T-helper 2 cell treated with Interferon-gamma antibody and Interleukin-4, amounts not matched to agents 5 μg/mL and 100 μg/mL, for 36 hours (primary cell): ENCODE results near the gene NINJ2.
A peak's percentile ranks its signal among the peaks of the same experiment; 100 is the strongest.

ENCODE experiments used
- DNase-seq: peaks from one replicate; pipeline ENCODE4 v3.0.0; 2021; ENCODE audit warnings: low spot score
- H3K27ac Mint-ChIP-seq: one replicate; pipeline ENCODE4 v1.8.0; 2021; ENCODE audit warnings: mild to moderate bottlenecking, mixed read lengths
- H3K27me3 Mint-ChIP-seq: one replicate; pipeline ENCODE4 v1.8.0; 2021; ENCODE audit warnings: low read depth, mixed read lengths
- H3K36me3 Mint-ChIP-seq: one replicate; pipeline ENCODE4 v1.8.0; 2021; ENCODE audit warnings: low read depth, mixed read lengths
- H3K4me1 Mint-ChIP-seq: one replicate; pipeline ENCODE4 v1.8.0; 2021; ENCODE audit warnings: low read depth, mixed read lengths
- H3K4me3 Mint-ChIP-seq: one replicate; pipeline ENCODE4 v1.8.0; 2022; ENCODE audit warnings: mild to moderate bottlenecking, moderate library complexity, mixed read lengths
- H3K9me3 Mint-ChIP-seq: one replicate; pipeline ENCODE4 v1.8.0; 2021; ENCODE audit warnings: mixed read lengths

NINJ2 gene

DNA sequence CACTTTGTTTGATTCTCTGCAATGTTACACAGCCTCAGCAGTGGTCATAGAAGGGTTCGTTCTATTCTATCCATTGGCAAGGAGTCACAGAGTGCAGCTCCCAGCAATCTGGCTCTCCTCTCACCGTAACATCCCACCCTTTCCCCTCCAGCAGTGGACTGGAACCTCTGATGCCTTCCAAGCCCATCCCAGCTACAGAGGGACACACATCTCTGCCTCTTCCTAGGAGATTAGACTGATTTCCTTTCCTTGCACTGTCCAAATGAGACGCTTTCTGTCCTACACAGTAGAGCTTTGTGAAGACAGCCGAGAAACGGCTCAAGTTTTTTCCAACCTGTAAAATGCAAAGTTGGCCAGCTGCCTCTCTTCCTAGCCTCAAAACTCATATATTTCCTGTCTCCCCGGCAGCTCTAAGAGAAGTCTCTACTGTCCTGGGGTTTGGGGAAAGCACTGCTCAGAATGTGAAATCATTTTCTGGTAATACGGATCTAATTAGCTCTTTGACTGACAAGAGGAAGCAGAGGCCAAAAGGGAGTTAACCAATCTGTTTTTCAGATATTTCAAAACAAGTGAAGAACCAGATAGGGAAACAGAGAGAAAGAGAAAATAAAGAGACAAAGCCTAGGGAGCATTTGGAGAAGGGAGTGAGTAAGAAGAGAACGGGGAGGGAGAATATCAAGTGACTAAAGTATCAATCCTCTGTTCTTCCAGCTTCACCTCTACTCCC, 516 bp downstream of the NINJ2 start:
- no peaks in the 10 kb centered on the region for H3K36me3 Mint-ChIP-seq
- no peak for DNase-seq
- H3K4me1 Mint-ChIP-seq: peaks cover 35% of the 10 kb centered on the region
- peak overlapping the region; percentile 69 for H3K4me3 Mint-ChIP-seq
- peak overlapping the region; percentile 75 for H3K27ac Mint-ChIP-seq
- H3K27me3 Mint-ChIP-seq: peaks cover 5% of the 10 kb centered on the region
- H3K9me3 Mint-ChIP-seq: no peaks in the 10 kb centered on the region

DNA sequence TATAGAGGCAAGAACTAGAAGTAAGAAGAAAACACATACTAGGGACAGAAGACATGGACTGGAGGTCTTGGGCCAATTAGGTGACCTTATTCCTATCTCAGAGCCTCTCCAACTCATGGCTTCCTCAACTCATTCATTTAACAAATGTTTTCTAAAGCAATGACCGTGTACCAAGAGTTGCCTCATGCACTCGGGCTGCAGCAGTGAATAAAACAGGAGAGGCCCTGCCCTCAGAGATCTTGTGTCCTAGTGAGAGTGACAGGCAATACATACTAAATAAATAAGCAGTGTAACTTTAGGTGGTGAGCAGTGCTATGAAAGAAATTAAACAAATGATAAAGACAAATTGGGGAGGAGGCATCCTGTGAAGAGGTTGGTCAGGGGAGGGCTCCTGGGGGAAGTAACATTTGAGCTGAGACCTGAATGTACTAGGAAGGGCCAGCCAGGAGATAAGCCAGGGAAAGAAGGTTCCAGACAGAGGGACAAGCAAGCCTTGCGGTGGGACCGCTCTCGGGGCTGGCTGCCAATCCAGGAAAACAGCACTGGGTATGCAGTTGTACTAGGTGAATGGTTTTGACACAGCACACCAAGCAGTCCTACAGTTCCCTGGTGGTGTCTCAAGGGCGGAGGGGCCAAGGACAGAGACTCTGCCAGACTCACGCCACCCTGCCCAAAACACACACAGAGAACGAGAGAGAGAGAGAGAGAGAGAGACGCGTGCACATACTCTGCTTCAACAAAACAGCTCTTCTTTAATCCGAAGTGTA, 1.3 kb downstream of the NINJ2 start:
- H3K4me3 Mint-ChIP-seq: no peak overlapping the region
- H3K4me1 Mint-ChIP-seq: peaks cover 29% of the 10 kb centered on the region
- H3K36me3 Mint-ChIP-seq: no peaks in the 10 kb centered on the region
- no peak for DNase-seq
- peaks cover 5% of the 10 kb centered on the region for H3K27me3 Mint-ChIP-seq
- no peaks in the 10 kb centered on the region for H3K9me3 Mint-ChIP-seq
- H3K27ac Mint-ChIP-seq: no peak overlapping the region

DNA sequence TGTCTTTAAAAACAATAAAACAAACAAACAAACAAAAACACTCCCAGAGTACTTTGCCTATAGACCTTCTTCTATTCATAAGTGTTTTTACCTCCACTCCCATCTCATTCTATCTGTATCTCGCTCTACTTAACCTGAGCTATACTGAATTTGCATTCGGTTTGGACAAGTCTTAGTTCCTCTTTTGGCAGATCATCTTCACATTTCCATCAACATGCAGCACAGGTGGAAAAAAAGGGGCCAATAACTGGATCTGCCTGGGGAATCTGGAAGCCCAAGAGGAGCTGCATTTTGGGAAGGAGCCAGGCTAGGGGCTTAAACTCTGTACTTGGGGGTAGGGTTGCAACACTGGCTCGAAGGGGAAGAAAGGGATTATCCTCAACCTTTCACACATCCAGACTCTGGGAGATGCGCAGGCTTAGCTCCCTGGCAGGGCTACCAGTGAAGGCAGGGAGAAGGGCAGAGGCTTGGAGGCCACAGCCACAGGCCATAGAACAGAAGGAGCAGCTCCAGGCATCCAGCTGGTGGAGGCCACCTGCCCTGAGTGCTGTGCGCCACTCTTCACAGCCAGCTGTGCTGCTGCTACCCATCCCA, 4.1 kb downstream of the NINJ2 start:
- no peak overlapping the region for H3K4me3 Mint-ChIP-seq
- DNase-seq: no peak
- H3K9me3 Mint-ChIP-seq: no peaks in the 10 kb centered on the region
- H3K27ac Mint-ChIP-seq: no peak overlapping the region
- H3K4me1 Mint-ChIP-seq: peaks cover 17% of the 10 kb centered on the region
- H3K36me3 Mint-ChIP-seq: no peaks in the 10 kb centered on the region
- peaks cover 5% of the 10 kb centered on the region for H3K27me3 Mint-ChIP-seq

DNA sequence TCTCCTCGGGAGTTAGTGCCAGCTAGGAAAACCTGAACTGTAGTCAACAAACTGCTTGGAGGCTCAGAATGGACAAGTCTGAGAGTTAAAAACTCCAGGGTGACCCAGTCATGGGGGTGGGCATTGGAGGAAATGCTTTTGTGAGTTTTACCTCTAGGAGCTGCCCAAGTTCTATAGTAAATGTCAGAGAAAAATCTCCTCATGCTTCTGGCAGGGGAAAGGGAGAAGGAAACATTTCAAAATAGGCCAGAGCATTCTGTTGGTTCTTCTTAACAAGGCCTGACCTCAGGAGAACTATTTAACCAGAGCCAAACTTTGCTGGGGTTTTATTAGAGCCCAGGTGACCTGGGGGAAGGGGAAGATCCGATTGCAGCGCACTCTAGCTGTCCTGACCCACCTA, 12.3 kb downstream of the NINJ2 start:
- H3K4me1 Mint-ChIP-seq: peaks cover 11% of the 10 kb centered on the region
- no peaks in the 10 kb centered on the region for H3K9me3 Mint-ChIP-seq

DNA sequence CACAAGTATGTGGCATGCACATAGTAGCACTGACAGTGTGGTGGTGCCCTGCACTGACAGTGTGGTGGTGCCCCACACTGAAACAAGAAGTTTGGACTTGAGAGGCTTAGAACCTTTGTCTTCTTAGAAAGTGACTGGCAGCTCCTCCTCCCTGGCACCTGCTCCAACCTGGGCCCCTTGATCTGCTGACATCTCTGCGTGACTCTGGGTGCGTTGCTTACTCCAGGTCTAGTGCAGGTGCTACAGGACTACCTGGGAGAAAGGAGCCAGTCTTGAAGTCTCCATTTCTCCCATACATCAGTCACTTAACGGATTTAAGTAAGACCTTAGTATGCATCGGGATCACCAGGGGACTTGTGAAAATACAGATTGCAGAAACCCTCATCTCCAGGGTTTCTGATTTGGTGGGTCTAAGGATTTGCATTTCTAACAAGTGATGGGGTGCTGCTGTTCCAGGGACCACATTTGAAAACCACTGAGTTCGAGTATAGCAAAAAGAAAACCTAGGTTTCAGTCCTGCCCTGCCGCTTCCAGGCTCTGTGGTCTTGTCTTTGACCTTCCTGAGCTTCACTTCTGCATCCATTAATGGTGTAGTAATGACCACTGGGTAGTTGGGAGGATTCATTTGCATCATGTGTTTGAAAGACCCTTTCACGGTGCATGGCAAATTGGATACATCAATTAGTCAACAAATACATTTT, 15.7 kb downstream of the NINJ2 start:
- Mint-ChIP-seq H3K9me3 (no peaks in the 10 kb centered on the region), H3K27ac (no peak overlapping the region), H3K36me3 (peaks cover 8% of the 10 kb centered on the region), H3K4me3 (no peak overlapping the region), H3K4me1 (peaks cover 28% of the 10 kb centered on the region), H3K27me3 (no peaks in the 10 kb centered on the region)
- no peak for DNase-seq

More for the DNA sequence above, 12.3 kb downstream of the NINJ2 start:
- Mint-ChIP-seq H3K36me3 (peaks cover 5% of the 10 kb centered on the region), H3K27ac (no peak overlapping the region), H3K4me3 (no peak overlapping the region), H3K27me3 (no peaks in the 10 kb centered on the region)
- no peak for DNase-seq

DNA sequence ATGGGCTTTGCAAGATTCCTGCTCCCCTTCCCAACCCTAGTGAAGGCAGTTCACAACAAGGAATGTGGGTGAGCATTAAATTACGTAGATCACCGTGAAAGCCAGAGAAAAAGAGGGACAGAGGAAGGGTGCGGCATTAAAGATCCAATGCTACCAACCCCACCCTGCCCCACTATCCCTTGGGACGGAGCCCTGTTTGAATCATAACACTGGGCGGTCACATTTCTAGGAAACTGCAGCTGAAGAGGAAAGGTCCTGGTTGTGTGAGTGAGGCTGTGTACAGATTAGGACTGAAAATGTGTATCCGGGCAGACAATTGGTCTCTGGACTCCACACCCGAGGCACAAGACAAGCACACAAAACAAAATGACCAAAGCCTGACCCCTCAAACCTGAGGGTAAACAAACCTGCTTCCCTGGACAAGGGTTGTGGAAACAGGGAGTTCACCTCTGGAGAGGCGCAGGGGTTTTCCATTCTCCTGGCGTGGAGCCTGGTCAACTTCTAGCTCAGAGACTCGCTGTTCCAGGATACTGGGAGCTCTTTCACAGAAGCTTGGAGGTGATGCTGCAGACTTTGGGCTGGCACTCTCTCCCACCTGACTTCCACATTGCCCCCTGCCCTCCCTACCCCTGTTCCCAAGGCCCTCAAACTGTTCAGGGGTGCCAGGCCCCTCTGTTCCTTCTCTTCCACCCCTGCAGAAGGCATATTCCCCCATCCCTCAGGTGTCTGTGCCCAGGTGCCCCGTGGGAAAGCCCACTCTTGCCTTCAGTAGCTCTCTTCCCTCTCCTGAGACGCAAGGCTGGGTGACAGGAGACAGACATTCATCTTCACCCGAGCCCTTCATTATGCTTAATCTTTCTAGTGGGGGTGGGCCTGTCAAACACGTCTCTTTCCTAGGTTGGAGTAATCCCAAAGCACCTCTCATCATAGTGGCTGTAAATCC, 16.5 kb downstream of the NINJ2 start:
- no peaks in the 10 kb centered on the region for H3K9me3 Mint-ChIP-seq
- no peak for DNase-seq

DNA sequence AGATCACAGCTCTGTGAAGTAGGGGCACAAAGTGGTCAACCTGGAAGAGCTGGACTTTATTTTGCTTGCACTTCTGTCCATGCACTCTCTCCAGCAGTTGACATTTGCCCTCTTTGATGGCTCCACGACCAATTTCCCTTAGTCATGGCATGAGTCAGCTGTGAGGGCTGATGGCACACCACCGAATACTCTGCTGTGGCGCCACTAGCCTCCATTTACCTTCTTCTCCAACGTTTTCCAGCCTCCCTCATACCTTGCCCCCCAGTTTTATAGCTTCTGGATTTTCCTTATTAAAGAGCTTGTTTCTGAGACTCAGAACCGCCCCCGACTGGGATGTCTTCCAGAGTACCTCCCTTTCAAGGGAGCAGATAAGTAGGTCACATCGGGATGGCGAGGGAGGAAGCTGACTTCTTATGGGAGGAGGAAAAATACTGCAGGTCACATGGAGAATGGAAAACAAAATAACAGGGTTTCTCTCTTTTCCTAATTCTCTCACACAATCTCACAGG, 17.6 kb downstream of the NINJ2 start:
- no peak for DNase-seq
- H3K9me3 Mint-ChIP-seq: no peaks in the 10 kb centered on the region
- peaks cover 6% of the 10 kb centered on the region for H3K36me3 Mint-ChIP-seq
- no peak overlapping the region for H3K27ac Mint-ChIP-seq
- H3K4me1 Mint-ChIP-seq: peaks cover 27% of the 10 kb centered on the region
- no peak overlapping the region for H3K4me3 Mint-ChIP-seq
- H3K27me3 Mint-ChIP-seq: no peaks in the 10 kb centered on the region

More for the DNA sequence above, 16.5 kb downstream of the NINJ2 start:
- no peaks in the 10 kb centered on the region for H3K27me3 Mint-ChIP-seq
- H3K4me1 Mint-ChIP-seq: peaks cover 32% of the 10 kb centered on the region
- H3K36me3 Mint-ChIP-seq: peaks cover 6% of the 10 kb centered on the region
- no peak overlapping the region for H3K4me3 Mint-ChIP-seq
- no peak overlapping the region for H3K27ac Mint-ChIP-seq

DNA sequence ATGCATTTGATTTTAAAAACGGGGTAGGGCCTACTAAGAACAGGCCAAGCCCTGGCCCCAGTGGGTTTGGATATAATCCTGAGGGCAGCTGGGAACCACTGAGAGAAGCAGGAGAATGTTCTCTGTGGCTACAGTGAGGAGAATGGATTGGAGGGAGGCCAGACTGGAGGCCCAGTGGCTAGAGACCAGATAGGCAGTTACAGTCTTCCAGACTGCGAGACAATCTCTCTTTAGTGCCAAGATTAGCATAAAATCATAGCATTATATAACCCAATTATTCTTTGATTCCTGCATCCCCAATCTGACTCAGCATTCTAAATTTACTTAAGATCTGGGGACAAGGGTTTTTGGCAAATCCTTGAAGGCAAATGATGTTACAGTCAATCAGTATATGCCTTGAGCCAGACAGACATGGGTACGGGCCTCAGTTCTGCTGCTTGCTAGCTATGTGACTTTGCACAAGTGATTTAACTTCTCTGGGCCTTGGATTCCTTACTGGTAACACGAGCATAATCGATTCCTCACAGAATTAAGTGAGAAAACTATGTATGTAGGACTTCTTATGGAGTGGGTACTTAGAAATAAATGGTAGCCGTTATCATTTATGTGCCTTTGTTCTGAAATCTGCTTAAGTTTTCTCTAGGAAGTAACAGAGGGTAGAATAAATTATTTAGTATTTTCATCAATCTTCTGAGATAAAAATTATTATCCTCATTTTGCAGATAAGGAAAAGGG, 18.3 kb downstream of the NINJ2 start:
- Mint-ChIP-seq H3K27me3 (no peaks in the 10 kb centered on the region), H3K27ac (no peak overlapping the region)
- DNase-seq: no peak

DNA sequence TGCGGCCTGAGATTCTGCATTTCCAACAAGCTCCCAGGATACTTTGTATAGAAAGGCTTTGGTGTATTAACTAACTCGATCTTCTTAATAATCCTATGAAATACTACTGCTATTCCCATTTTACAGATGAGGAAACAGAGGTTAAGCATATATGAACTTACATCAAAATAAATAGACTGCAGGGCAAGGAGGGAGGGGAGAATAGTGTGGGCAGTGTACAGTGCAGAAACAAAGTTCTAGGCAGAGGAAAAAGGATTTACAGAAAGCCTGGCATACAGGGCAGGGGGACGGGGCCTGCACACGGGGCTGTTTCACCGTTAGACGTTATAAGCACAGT, 19.0 kb downstream of the NINJ2 start:
- DNase-seq: no peak
- H3K4me3 Mint-ChIP-seq: peak overlapping the region; percentile 84
- H3K27ac Mint-ChIP-seq: peak overlapping the region; percentile 89
- peaks cover 9% of the 10 kb centered on the region for H3K36me3 Mint-ChIP-seq
- H3K9me3 Mint-ChIP-seq: no peaks in the 10 kb centered on the region
- H3K4me1 Mint-ChIP-seq: peaks cover 41% of the 10 kb centered on the region
- H3K27me3 Mint-ChIP-seq: no peaks in the 10 kb centered on the region

More for the DNA sequence above, 18.3 kb downstream of the NINJ2 start:
- H3K4me1 Mint-ChIP-seq: peaks cover 34% of the 10 kb centered on the region
- H3K9me3 Mint-ChIP-seq: no peaks in the 10 kb centered on the region
- no peak overlapping the region for H3K4me3 Mint-ChIP-seq
- peaks cover 7% of the 10 kb centered on the region for H3K36me3 Mint-ChIP-seq

DNA sequence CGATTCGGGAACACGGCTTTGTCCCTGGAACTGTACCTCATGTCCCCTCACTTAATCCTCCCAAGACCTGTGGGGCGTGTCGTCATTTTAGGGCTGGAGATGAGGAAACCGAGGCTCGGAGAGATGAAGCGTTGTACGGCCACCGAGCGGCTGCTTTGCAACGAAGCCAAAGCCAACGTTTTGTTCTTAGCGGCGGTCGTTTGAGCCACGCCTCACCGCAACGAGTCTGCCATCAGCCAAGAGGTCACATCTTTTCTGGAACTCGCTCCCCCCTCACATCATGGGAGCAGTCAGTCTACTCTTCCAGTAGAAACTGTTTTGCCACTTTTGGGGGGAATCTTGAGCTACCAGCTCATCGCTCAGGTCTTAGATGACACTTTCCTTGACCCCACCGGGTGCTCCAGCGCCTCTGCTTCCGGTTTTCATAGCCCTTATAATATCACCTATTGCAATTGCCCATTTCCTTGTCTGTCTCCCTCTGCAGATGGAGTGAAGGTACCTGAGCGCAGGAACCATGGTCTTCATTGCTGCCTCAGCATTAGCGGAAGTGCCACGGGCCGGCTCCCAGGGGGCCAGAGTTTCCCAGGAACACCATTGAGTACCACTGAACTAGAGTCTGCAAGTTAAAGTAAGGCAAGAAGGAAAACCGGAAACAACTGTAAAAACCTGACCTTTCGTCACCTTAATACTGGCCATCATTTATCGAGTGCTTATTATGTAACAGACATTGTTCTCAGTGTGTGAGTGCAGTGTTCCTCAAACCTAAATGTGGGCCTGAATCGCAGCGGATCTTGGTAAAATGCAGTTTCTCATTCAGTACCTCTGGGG, 19.6 kb downstream of the NINJ2 start:
- peak overlapping the region; percentile 84 for H3K4me3 Mint-ChIP-seq
- no peak for DNase-seq
- H3K4me1 Mint-ChIP-seq: peaks cover 47% of the 10 kb centered on the region

DNA sequence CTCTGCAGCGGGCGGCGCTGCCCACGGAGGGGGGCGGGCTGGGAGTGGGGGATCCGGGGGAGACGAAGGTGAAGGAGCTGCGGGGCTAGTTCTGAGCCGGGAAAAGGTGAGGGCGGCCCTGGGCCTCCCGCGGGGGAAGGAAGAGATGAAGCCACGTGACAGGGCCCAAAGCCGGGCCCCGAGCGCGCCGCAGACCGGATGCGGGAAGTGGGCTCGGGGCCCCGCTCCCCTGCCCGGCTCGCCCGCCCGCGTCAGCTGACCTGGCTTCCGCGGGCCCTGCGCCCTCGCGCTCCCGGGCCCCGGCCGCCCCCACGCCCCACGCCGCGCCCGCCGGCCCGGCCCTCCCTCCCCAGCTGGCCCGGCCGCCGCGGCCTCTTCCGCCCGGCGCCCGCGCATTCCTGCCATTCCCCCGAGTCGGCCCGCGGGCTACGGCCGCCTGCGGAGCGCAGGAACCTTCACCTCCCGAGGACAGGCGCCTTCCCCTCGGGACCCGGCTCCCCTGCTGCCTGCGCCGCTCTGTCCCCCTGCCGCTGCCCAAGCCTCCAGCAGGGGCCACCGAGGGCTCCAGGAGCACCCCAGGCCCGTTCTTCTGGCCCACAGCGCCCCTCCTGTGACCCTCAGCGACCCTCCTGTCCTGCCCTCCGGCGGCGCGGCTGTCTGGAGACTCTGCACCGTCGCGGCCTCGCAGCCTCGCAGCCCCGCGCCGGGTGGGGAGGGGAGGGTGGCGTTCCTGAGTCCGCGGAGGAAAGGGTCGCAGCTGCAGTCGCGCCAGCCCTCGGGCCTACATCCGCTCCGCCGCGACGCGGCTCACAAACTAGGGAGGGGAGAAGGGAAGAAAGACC, 20.4 kb downstream of the NINJ2 start:
- Mint-ChIP-seq H3K4me1 (peaks cover 50% of the 10 kb centered on the region), H3K4me3 (peak overlapping the region; percentile 84), H3K27me3 (no peaks in the 10 kb centered on the region), H3K9me3 (no peaks in the 10 kb centered on the region), H3K27ac (peak overlapping the region; percentile 89), H3K36me3 (peaks cover 9% of the 10 kb centered on the region)
- DNase-seq: peak; percentile 83

More for the DNA sequence above, 19.6 kb downstream of the NINJ2 start:
- peaks cover 9% of the 10 kb centered on the region for H3K36me3 Mint-ChIP-seq
- H3K27me3 Mint-ChIP-seq: no peaks in the 10 kb centered on the region
- no peaks in the 10 kb centered on the region for H3K9me3 Mint-ChIP-seq
- peak overlapping the region; percentile 89 for H3K27ac Mint-ChIP-seq
